NCI-H1436 (cell line): ENCODE data around the gene B4GALT1.
"Not testable (repeated sequence)": the region's sequence is repeated elsewhere in the genome, so short reads cannot be mapped to it uniquely, and the experiment has no call there.

Source experiments
- DNase-seq: peaks from one replicate; lab custom pipeline; 2025; lab: John Stamatoyannopoulos, UW

B4GALT1 gene

DNA sequence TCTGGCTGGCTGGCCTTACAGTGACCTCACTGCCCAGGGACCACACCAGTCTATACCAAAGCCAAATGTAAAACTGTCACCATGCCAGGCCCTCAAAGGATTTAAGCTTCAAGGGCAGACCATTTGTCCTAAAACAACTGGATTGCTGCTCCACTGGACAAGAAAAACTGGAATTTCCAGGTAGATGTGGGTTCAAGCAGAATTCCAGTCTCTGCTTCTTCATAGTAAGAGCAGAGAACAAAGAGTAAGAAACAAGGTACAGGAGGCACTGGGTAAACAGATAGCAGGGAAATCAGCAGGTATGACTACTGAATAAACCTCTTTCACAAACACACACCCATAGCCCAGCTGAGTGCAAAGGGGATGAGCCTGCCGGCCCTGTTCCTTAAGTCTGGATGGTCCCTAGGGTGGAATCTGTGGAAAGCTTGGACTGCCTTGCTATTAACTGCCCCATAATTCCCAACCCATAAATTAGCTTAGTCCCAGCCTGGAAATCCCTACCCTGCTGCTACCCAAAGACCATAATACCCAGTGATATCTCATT is 5.5 kb downstream of the B4GALT1 start:
- no peak for DNase-seq

DNA sequence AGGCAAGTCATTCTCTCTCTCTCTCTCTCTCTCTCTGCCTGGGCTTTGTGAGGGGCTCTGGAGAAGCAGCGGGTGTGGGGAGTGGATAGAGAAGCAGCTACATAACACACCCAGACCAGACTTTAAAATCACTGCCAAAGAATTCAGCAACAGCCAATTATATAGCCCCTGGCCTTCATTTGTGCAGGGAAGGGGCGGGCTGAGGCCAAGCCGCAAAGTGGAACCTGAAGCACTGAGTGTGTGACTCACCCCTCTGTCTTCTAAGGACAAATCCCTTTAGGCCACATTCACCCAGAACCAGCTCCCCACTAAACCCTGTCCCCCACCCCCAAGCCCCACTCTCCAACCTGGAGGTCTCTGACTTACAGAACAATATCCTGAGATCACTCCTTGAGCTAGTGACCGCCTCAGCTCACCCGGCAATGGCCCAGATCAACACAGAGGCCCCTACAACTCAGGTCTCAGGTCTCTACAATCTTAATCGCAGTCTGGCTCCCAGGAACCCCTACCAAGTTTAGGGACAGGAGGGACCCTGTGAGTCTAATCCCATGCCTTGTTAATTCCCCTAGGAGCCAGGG is 6.0 kb downstream of the B4GALT1 start:
- DNase-seq: no peak

DNA sequence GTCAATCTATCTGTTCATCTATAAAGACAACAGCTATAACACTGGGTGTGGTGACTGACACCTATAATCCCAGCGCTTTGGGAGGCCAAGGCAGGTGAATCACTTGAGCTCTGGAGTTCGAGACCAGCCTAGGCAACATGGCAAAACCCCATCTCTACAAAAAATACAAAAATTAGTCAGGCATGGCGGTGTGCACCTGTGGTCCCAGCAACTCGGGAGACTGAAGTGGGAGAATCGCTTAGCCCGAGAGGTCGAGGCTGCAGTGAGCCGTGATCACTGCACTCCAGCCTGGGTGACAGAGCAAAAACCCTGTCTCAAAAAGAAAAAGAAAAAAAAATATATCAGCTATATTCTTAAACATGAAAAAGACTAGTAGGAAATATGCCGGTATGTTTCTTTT is 6.7 kb downstream of the B4GALT1 start:
- DNase-seq: not testable (repeated sequence)

DNA sequence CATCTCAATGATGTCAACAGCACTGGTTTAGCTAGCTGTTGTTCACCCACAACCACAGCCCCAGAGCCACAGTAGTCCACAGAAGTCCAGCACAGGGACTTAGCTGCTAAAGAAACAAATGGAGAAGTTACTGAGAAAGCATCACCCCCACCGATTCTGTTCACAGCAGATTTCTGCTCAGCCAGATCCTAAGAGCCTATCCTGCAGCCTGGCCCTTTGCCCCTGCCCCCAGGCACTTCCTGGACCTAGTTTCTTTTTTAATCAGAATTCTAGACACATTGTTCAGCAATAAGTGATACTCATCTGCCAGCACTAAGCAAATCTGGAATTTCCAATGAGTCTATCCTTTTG is 7.4 kb downstream of the B4GALT1 start:
- no peak for DNase-seq

DNA sequence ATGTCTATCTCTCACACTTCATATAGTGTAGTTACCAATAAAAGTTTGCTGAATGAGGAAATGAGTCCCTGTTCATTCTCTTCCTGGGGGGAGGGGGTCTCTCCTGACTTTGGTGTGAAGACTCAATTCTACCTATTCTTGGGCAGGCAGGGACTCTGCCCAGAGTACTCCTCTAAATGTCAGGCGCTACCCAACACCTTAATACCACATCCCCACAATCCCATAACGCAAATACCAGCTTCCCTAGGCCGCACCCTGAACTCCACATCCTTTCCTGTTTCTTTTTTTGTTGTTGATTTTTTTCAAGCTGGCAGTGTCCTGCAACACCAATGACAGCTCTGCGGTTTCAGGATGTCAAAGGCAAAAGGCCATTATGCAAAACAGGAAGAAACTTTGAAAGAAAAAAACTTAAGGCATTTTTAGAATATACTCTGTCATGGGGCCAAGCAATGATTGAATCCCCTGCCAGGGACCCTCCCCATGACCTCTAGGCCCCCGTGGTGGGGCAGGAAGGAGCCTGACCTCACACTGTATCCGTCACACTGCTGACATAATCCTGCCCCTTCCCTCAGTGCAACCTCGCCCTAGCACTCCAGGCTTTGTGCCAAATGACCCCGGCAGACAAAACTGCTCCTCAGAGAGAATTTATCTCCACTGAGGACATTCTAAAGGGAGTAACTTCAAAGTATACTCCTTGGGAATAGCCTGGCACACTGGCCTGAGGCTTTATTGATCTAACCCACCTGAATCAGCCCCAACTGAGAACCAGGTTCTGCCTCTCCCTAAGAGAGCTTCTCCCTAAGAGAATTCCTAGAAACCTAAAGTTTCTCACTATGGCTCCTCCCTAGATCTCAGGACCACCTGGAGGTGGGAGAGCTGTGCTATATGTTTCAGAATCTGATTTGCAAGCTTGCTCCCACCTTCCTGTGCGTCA is 8.0 kb downstream of the B4GALT1 start:
- DNase-seq: no peak

DNA sequence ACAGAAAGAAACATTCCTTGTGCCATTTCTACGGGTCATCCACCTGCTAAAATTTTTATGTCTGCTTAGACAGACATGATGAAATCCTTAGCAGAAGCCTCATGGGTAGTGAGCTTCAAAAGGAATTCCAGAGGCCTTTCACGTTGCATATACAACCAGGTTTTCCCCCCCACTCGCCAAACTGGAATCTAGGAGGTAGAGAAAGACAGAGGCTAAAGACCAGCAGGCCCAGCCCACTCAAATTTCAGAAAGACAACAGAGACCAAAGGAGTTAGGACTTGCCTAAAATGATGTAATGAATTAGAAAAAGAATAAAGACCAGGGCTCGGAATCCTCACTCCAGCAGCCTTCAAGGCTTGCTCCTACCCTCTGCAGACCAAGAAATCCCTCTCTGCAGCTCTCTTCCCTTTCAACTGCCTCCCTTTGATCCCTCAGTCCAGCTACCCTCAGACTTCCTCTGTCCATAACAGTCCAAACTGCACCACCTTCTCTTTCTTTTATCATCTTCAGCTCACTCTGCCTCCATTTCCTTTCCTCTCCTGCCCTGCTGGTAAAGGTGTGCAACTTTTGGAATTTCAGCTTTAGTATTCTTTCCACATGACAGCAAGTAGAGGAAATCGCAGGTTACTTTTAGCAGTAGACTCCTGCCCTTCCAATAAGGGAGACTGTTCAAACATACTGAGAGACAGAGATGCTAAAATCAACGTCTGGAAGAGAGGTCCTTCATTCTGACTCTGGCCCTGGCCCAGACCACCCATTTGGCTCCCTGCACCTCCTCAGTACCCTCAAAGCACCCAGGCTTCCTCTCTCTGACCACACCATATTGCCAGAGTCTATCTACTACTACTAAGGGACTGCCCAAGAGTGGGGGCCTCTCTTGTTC is 8.9 kb downstream of the B4GALT1 start:
- DNase-seq: no peak

DNA sequence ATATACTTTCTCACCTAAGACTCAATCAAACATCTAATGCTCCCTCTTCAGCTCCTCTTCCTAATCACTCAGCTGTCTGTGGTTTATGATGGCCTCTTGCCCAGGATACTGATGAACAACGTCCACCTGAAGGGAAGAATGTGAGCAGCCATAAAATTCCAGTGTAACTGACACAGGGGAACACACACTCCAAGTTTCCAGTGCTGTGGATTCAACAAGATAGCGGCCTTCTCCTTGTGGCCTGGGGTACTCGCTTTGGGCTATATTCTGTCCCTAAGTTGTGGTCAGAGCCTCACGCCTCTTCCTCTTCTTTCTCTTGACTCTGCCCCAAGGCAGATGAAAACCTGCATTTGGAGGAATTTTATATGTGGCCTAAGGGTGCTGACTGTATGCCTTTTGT is 11.7 kb downstream of the B4GALT1 start:
- DNase-seq: no peak

DNA sequence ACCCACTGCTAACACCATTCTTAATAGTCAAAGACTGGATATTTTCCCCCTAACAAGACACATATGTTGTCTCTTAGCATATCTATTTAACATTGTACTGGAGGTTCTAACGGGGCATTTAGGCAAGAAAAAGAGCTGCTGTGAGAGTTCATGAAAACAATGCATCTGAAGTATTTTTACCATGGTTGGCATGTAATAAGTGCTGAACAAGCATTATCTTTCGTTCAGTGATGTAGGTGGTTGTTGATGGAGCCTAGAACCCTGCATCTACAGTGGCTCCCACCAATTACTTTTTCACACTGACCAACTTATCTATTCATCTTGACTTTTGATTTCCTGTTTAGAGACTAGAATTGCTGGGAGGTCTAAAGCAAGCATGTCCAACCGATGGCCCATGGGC is 12.8 kb downstream of the B4GALT1 start:
- no peak for DNase-seq

DNA sequence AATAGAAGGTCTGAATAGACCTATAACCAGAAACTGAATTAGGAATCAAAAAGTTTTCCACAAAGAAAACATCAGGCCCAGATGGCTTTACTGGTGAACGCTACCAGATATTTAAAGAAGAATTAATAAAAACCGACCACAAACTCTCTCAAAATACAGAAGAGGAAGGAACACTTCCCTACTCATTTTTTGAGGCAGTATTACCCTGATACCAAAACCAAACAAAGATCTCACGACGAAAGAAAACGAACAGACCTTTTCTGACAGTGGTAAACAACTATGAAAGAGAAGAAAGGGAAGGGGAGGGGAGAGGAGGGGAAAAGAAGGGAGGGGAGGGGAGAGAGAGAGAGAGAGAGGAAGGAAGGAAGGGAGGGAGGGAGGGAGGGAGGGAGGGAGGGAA is 13.5 kb downstream of the B4GALT1 start:
- no peak for DNase-seq

DNA sequence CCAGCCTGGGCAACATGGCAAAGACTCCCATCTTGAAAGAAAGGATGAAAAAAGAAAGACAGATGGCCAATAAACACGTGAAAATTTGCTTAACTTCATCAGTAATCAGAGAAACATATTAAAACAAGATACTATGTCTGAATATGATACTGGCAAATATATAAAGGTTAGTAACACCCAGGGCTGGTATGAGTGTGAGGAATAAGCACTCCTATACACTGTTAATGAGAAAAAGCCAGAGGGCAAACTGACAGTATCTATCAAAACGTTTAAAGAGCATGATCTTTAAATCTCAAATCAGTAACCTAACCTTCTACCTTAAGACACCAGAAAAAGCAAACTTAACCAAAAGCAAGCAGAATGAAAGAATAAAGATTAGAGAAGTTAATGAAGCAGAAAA is 14.1 kb downstream of the B4GALT1 start:
- no peak for DNase-seq

DNA sequence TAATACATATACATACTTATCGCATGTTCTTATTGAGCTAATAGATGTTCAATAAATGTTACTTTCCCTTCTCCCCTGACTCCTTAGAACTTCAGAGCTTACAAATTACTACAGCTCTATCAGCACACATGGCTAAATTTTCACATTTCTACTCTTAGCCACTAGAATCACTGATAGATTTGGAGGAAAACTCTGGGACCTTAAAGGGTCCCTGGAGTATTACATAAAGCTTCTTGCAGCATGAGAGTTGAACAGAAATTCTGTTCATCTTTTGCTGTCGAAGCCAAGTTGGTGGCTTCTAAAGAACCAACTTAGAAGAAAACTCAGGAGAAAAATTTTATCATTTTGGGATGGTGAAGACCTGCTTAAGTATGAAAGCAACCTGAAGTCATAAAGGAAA is 15.5 kb downstream of the B4GALT1 start:
- DNase-seq: no peak

DNA sequence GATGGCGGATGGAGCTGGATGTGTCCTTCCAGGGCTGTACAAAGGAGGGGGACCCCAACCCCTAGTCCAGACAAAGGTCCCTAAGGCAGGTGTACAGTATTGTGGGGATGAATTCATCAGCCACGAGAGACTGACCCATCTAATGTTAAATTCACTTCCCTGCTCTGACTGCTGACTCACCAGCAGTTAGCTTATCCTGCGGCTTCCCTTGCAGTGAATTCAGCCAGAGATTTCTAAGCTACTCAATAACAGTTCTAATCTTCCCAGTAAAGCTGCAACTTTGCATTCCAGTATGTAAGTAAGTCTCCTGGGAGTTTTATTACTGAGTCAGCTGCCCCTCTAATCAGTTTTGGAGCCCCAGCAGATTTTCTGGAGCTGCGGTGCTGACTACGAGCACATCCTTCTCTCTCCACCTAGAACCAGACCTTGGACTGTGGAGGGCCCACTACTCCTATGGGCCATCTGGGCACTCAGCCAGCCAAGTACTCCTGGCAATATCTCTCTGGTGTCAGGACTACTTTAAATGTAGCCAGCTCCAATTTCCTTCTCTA is 16.1 kb downstream of the B4GALT1 start:
- peak; percentile 16 for DNase-seq

DNA sequence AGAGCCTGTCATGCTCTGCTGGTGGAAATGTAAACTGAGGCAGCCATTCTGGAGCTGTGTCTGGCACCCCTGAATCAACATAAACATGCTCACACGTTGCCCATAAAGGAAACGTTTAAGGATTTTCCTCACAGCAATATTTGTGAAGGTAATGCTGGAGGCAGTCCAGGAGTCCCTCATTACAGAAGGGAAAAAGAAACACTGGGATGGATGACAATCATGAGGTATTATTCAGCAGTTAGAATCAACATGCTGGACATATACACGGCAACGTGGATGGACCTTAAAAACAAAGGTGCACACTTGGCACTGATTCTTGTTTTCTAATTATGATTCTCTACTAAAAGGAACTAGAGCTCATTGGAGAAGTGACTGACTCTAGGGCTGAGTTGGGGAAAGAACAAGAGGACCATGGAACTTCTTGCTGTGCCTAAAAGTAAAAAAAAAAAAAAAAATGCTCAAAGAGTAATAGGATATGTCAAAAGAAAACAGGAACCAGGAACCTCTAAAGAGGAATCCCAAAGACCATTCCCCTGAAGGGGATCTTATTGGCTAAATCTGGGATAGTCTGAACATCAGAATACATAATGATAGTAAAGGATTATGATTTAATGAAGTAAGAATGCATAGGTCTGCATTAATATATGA is 18.6 kb downstream of the B4GALT1 start:
- no peak for DNase-seq

DNA sequence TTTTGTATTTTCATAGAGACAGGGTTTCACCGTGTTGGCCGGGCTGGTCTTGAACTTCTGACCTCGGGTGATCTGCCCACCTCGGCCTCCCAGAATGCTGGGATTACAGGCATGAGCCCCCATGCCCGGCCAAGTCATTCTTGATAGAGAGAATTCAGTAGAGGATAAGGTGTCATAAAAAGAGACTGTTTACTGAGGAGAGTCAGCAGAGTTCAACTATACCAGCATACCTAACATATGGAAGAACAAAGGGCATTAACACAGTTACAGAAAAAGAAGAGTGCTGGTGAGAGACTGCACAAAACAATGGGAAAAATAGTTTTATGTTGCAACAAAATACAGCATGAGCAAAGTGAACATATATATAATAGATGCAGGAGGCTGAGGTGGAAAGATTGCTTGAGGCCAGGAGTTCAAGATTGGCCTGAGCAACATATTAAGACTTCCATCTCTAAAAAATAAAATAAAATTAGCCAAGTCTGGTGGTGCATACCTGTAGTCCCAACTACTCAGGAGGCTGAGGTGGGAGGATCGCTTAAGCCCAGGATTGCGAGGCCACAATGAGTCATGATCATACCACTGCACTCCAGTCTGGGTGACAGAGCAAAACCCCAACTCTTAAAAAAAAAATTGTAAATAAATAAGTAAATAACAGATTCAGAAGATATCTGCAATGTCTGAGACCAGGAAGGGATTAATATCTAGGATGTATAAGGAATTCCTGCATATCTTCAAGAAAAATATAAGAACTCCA is 19.5 kb downstream of the B4GALT1 start:
- no peak for DNase-seq

DNA sequence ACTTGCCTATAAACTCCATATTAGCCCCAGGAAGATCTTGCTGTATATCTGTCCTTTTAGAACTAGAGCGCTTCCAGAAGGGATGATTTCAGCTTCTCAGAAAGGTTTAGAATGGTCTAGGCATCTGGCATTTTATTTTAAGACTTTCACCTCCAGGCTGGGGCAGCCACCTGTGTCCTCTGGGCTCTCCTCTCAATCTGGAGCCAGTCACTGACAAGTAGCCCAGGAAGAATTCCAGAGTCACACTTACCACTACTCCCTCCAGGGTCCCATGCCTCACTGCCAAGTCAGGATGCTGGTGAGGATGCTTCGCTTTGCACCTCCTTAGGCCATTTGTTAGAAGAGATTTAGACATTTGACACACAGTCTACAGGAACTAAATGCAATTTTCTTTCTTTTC is 20.8 kb downstream of the B4GALT1 start:
- no peak for DNase-seq

DNA sequence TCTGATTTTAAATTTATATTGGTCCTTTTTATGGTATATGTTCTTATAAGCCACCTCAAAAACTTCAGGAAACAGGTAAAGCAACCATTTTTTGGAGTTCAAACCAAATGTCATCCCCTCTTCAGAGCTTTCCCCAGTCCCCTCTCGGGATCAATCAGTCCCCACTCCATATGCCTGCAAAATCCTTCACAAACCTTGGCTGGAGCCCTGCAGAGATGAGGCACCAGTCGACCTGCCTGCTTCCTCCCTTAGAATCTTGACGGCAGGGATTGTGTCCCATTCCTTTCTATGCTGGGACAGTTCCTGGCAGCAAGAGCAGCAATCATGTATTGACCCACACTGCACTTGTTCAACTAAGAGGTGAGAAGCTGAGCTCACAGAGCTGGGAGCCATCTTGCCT is 22.6 kb downstream of the B4GALT1 start:
- no peak for DNase-seq

DNA sequence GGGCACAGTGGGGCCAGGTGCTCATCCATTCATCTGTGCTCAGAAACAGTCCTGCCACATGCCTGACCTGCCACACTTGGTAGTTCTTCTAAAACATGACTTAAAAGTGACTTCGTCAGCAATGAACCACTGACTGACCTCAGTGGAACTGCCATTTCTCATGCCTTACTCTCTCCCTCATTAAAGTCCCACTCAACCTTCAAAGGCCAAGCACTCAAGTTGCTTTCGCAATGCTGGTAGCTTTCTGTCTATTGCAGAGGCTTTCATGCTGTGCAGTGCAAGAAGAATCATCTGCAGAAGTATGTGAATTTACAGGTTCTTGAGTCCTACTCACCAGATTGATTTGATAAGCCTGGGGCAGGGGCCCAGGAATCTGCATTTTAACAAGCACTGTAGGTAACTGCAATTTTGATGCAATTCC is 23.9 kb downstream of the B4GALT1 start:
- no peak for DNase-seq

DNA sequence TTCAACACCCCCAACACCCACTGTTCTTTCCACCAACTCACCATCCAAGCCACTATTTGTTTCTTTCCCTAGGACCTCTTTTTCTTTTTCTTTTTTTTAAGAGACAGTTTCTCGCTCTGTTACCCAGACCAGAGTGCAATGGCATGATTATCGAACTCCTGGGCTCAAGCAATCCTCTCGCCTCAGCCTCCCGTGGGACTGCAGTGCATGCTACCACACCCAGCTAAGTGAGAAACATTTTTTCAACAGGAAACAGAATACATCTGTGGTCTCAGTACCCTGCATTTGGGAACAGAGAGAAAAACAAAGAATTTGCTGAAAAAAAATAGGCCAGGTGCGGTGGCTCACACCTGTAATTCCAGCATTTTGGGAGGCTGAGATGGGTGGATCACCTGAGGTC is 24.6 kb downstream of the B4GALT1 start:
- no peak for DNase-seq

DNA sequence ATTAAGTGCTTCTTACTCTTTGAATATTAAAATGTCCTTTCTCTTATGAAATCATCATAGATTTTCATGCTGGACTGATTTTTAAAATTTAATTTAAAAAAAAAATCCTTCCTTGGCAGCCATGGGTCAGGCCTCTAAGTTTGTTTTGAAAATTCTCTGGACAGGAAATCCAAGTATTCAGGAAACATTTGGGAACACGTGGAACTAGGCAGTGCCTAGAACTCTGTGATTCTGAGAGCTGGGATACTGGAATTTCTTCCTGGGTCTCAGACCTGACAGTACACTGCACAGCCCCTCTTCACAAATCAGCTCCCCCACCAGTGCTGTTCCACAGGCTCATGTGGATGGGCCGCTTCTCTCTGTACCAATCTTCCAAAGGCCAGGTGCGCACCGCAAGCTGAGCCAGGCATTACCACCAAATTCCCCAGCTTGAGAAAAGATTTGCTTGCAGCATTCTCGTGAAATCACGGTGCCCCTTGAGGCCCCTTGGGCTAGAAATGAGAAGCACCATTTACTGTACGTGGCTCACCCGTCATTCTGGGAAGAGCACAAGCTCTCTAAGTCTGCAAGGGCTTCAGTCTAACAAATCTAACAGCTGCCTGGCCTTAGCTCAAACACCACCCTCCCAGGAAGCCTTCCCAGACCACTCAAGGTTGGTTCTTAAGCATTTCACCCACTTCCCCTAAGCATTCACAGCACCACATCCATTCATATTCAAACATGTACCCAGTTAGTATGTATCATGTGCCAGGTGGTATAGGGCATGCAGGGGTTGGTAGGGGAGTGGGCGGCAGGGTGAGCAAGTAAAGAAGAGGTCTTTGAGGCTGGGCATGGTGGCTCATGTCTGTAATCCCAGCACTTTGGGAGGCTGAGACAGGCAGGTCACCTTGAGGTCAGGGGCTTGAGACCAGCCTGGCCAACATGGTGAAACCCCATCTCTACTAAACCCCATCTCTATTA is 26.5 kb downstream of the B4GALT1 start:
- no peak for DNase-seq
